ENCODE results near the gene IL1F10. TPM values are rescaled to one million over a fixed set of nuclear protein-coding genes. Genes with fewer than 3 reads are reported as not detected.
"Not testable (repeated sequence)": the region's sequence is repeated elsewhere in the genome, so short reads cannot be mapped to it uniquely, and the experiment has no call there.

The IL1F10 gene
- total RNA-seq, 2 donors from 2014 or later, result not detected

DNA sequence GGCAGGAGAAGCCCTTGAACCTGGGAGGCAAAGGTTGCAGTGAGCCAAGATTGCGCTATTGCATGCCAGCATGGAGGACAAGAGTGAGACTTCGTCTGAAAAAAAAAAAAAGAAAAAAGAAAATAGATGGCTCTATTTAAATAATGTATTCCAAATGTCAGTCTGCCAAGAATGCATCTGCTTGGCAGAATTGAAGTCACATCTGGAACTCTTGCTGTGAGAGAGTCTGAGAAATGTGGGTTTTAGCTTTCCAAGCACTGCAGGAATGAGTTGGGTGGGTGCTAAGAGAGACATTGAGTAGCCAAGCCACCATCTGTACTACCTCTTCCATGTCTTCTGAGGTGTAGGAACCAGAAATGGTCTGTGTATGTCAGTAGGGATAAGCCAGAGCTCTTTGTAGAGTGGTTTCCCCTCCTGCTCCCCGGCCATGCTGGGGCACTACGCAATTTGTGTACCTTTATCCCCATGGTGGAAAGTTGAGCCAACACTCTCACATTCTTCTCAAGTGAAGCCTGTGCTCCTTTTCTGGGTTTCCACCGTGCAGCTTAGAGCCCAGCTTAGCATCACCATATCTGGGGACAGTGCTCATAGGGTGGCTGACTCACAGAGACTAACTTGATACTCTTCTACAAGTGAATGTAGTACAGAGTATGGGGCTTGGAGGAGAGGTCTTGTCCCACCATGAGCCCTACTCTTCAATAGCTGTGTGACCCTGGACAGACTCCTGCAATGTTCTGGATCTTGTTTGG is 25.3 kb downstream of the IL1F10 start:
- Histone ChIP-seq H3K36me3 (no peaks in the 10 kb centered on the region), H3K27me3 (replicated peaks; ENCODE audit: insufficient read depth) (no peaks in the 10 kb centered on the region), H3K27ac (no peak overlapping the region), H3K4me3 (no peak overlapping the region), H3K9me3 (no peaks in the 10 kb centered on the region), H3K4me1 (replicated peaks) (no peaks in the 10 kb centered on the region)
- intact Hi-C loops (cut with DNase I), result no loop called here
- no peak for TF ChIP-seq POLR2A (IDR thresholded peaks at IDR 0.05)
- TF ChIP-seq, protein P1, sequence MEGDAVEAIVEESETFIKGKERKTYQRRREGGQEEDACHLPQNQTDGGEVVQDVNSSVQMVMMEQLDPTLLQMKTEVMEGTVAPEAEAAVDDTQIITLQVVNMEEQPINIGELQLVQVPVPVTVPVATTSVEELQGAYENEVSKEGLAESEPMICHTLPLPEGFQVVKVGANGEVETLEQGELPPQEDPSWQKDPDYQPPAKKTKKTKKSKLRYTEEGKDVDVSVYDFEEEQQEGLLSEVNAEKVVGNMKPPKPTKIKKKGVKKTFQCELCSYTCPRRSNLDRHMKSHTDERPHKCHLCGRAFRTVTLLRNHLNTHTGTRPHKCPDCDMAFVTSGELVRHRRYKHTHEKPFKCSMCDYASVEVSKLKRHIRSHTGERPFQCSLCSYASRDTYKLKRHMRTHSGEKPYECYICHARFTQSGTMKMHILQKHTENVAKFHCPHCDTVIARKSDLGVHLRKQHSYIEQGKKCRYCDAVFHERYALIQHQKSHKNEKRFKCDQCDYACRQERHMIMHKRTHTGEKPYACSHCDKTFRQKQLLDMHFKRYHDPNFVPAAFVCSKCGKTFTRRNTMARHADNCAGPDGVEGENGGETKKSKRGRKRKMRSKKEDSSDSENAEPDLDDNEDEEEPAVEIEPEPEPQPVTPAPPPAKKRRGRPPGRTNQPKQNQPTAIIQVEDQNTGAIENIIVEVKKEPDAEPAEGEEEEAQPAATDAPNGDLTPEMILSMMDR (IDR thresholded peaks at IDR 0.05), result no peak
- no peak for TF ChIP-seq POLR2AphosphoS5 (IDR thresholded peaks at IDR 0.05)
- no peak for DNase-seq (ENCODE audit: low spot score)
- 78% methylated on average over 5 of the region's 5 CpGs for WGBS

DNA sequence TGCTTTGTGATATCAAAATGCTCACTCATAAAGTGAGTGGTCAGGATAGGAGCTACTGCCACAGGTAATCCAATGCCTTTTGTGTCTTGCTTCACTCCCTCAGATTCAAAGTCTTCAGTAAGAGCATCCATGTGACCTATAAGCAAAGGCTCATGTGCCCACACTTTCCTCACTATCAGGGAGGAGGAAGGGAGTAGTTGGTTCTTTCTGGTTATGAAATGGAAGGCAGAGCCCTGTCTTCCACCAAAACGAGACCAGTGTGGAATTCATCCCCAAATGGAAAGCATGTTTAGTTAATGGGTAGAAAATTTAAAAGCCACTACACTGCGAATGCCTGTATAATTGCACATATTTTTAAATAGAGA is 25.8 kb downstream of the IL1F10 start:
- Histone ChIP-seq H3K36me3 (no peaks in the 10 kb centered on the region), H3K4me1 (replicated peaks) (no peaks in the 10 kb centered on the region), H3K4me3 (no peak overlapping the region), H3K9me3 (no peaks in the 10 kb centered on the region), H3K27ac (no peak overlapping the region), H3K27me3 (replicated peaks; ENCODE audit: insufficient read depth) (no peaks in the 10 kb centered on the region)
- intact Hi-C loops (cut with DNase I), result no loop called here
- WGBS, result 42% methylated on average over 2 of the region's 2 CpGs
- no peak for TF ChIP-seq POLR2AphosphoS5 (IDR thresholded peaks at IDR 0.05)
- TF ChIP-seq, protein P1 (IDR thresholded peaks at IDR 0.05), result no peak
- no peak for TF ChIP-seq POLR2A (IDR thresholded peaks at IDR 0.05)
- no peak for DNase-seq (ENCODE audit: low spot score)

DNA sequence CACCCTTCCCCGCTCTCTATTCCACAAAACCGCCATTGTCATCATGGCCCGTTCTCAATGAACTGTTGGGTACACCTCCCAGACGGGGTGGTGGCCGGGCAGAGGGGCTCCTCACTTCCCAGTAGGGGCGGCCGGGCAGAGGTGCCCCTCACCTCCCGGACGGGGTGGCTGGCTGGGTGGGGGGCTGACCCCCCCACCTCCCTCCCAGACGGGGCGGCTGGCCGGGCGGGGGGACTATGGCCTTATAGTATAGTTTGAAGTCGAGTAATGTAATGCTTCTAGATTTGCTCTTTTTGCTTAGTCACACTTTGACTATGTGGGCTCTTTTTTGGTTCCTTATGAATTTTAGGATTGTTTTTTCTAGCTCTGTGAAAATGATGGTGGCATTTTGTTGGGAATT is 28.5 kb downstream of the IL1F10 start:
- H3K4me3 ChIP-seq; H3K27me3 ChIP-seq (replicated peaks; ENCODE audit: insufficient read depth); H3K36me3 ChIP-seq; intact Hi-C loops (cut with DNase I); H3K4me1 ChIP-seq (replicated peaks); H3K9me3 ChIP-seq; H3K27ac ChIP-seq; DNase-seq (ENCODE audit: low spot score): not testable (repeated sequence)
- WGBS, result 83% methylated on average over 14 of the region's 14 CpGs

DNA sequence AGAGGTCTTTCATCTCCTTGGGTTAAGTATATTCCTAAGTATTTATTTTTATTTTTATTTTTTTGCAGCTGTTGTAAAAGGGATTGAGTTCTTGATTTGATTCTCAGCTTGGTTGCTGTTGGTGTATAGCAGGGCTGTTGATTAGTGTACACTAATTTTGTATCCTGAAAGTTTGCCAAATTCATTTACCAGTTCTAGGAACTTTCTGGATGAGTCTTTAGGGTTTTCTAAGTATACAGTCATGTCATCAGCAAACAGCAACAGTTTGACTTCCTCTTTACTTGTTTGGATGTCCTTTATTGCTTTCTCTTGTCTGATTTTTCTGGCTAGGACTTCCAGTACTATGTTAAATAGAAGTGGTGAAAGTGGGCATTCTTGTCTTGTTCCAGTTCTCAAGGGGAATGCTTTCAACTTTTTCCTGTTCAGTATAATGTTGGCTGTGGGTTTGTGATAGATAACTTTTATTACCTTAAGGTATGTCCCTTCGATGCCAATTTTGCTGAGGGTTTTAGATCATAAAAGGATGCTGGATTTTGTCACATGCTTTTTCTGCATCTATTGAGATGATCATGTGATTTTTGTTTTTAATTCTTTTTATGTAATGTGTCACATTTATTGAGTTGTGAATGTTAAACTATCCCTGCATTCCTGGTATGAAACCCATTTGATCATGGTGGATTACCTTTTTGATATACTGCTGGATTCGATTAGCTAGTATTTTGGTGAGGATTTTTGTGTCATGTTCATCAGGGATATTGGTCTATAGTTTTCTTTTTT is 29.3 kb downstream of the IL1F10 start:
- DNase-seq (ENCODE audit: low spot score); H3K9me3 ChIP-seq; H3K27me3 ChIP-seq (replicated peaks; ENCODE audit: insufficient read depth); intact Hi-C loops (cut with DNase I); H3K36me3 ChIP-seq; H3K4me1 ChIP-seq (replicated peaks); H3K27ac ChIP-seq; H3K4me3 ChIP-seq: not testable (repeated sequence)
- 42% methylated on average over 2 of the region's 2 CpGs for WGBS

DNA sequence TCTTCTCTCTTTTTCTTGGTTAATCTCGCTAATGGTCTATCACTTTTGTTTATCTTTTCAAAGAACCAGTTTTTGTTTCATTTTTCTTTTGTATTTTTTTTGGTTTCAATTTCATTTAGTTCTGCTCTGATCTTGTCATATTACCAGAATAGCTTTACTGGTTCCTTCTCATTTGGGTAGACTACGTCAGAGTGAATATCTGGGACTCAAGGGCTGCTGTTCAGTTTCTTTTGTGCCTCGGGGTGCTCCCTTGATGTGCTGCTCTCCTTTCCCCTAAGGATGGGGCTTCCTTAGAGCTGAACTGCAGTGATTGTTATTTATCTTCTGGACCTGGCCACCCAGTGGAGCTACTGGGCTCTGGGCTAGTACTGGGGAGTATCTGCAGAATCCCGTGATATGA is 30.3 kb downstream of the IL1F10 start:
- H3K4me3 ChIP-seq, result no peak overlapping the region
- H3K27me3 ChIP-seq (replicated peaks; ENCODE audit: insufficient read depth), result no peaks in the 10 kb centered on the region
- no peaks in the 10 kb centered on the region for H3K36me3 ChIP-seq
- 89% methylated on average over 4 of the region's 4 CpGs for WGBS
- DNase-seq (ENCODE audit: low spot score), result no peak
- TF ChIP-seq POLR2AphosphoS5 (IDR thresholded peaks at IDR 0.05) (no peak), POLR2A (IDR thresholded peaks at IDR 0.05) (no peak)
- TF ChIP-seq, protein P1 (IDR thresholded peaks at IDR 0.05), result no peak
- H3K9me3 ChIP-seq, result no peaks in the 10 kb centered on the region
- H3K27ac ChIP-seq, result no peak overlapping the region
- intact Hi-C loops (cut with DNase I), result no loop called here
- H3K4me1 ChIP-seq (replicated peaks), result no peaks in the 10 kb centered on the region

DNA sequence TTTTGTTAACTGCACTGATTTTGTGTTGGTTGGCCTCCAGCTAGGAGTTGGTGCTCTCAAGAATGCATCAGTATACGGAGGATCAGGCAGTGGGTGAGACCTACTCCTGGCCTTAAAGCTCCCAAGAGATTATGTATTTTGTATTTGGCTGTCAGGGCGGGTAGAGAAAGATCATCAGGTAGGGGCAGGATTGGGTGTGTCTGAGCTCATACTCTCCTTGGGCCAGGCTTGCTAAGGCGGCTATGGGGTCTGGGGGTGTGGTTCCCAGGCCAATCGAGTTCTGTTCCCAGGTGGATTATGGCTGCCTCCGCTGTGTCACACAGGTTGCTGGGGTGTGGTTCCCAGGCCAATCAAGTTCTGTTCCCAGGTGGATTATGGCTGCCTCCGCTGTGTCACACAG is 30.8 kb downstream of the IL1F10 start:
- no peaks in the 10 kb centered on the region for H3K4me1 ChIP-seq (replicated peaks)
- TF ChIP-seq, protein P1 (IDR thresholded peaks at IDR 0.05), result no peak
- TF ChIP-seq POLR2AphosphoS5 (IDR thresholded peaks at IDR 0.05), result no peak
- no peak for TF ChIP-seq POLR2A (IDR thresholded peaks at IDR 0.05)
- no peak for DNase-seq (ENCODE audit: low spot score)
- WGBS, result 87% methylated on average over 6 of the region's 6 CpGs
- intact Hi-C loops (cut with DNase I), result no loop called here
- H3K36me3 ChIP-seq, result no peaks in the 10 kb centered on the region
- H3K9me3 ChIP-seq, result no peaks in the 10 kb centered on the region
- H3K27ac ChIP-seq, result no peak overlapping the region
- H3K4me3 ChIP-seq, result no peak overlapping the region
- no peaks in the 10 kb centered on the region for H3K27me3 ChIP-seq (replicated peaks; ENCODE audit: insufficient read depth)
